ENCODE data around the gene MYCBP. TPM values are rescaled to one million over a fixed set of nuclear protein-coding genes. Genes with fewer than 3 reads are reported as not detected.

The MYCBP gene
- total and polyA plus RNA-seq, 2 of the 8 experiments (the other 6 are each of a cell fraction or from before 2014, with no cell fraction given) = 22.4 to 38.2 TPM

DNA sequence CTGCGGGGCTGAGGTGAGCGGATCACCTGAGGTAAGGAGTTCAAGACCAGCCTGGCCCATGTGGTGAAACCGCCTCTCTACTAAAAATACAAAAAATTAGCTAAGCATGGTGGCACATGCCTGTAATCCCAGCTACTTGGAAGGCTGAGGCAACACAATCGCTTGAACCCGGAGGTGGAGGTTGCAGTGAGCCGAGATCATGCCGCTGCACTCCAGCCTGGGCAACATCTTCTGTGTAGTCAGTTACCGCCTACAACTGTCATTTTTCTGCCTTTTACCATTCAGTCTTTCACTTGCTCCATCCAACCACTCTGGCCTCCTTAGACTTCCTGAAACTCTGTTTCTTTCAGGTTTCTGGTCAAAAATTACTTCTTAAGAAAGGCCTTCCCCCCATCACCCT is 2.2 kb downstream of the MYCBP start:
- Histone ChIP-seq H2BK20ac (ENCODE audit: low read length) (no peak overlapping the region), H2BK15ac (ENCODE audit: low read length) (no peak overlapping the region), H3K79me1 (ENCODE audit: low read depth, low read length) (peaks cover 4% of the 10 kb centered on the region; the same call in 1 of the 2 replicates), H4K8ac (ENCODE audit: extremely low read depth, insufficient read depth, low read length) (no peak overlapping the region), H4K91ac (replicated peaks; ENCODE audit: insufficient read length, low read length) (no peak overlapping the region), H4K5ac (ENCODE audit: insufficient read length, low read depth, low read length) (no peak overlapping the region), H2BK12ac (ENCODE audit: low read depth, low read length) (no peak overlapping the region), H2AFZ (ENCODE audit: low read length) (no peak overlapping the region), H3K56ac (replicated peaks; ENCODE audit: insufficient read length, low read depth, low read length) (no peak overlapping the region), H3K4me2 (ENCODE audit: insufficient read depth in 1 of 2, low read depth in 2 of 2, low read length in 2 of 2) (no peak overlapping the region), H3K9ac (replicated peaks in 1 of 4; ENCODE audit: extremely low read depth in 1 of 4, low read depth in 3 of 4, low read length in 3 of 4) (no peak overlapping the region), H3K4ac (replicated peaks; ENCODE audit: insufficient read length, low read depth, low read length) (no peak overlapping the region), H3K4me1 (replicated peaks in 1 of 4; ENCODE audit: control insufficient read depth in 3 of 4, insufficient read depth in 4 of 4, low read length in 3 of 4) (peaks cover 0 to 3% (median under 1%) of the 10 kb centered on the region in 4 experiments; a peak in 3 of 7 replicates), H4K20me1 (replicated peaks in 1 of 2; ENCODE audit: control insufficient read depth in 1 of 2, insufficient read depth in 2 of 2, low read length in 2 of 2) (no peaks in the 10 kb centered on the region), H3K36me3 (ENCODE audit: control insufficient read depth in 2 of 4, insufficient read depth in 4 of 4, low read length in 3 of 4) (no peaks in the 10 kb centered on the region), H2BK5ac (ENCODE audit: low read depth, low read length) (no peak overlapping the region), H3K23me2 (ENCODE audit: low read depth, low read length) (peaks cover 6% of the 10 kb centered on the region; the same call in 1 of the 2 replicates), H3K4me3 (ENCODE audit: extremely low read depth in 1 of 4, insufficient read depth in 2 of 4, low read depth in 3 of 4, low read length in 4 of 4) (no peak overlapping the region), H3K27ac (ENCODE audit: low read depth, low read length) (no peak overlapping the region), H2AK5ac (ENCODE audit: low read depth, low read length) (no peak overlapping the region), H3K79me2 (ENCODE audit: control insufficient read depth in 1 of 2, insufficient read depth in 2 of 2, low read length in 2 of 2) (peaks cover 0 to 4% of the 10 kb centered on the region in 2 experiments; a peak in 3 of 4 replicates), H3K9me3 (ENCODE audit: insufficient read depth in 2 of 2, low read depth in 1 of 2, low read length in 1 of 2) (no peaks in the 10 kb centered on the region), H3K14ac (ENCODE audit: insufficient read length) (no peak overlapping the region), H3K18ac (ENCODE audit: extremely low read depth, low read length) (no peak overlapping the region), H3K27me3 (replicated peaks in 1 of 4; ENCODE audit: control insufficient read depth in 3 of 4, extremely low read depth in 1 of 4, insufficient read depth in 3 of 4, low read length in 3 of 4) (no peaks in the 10 kb centered on the region), H2BK120ac (replicated peaks; ENCODE audit: low read depth, low read length) (no peak overlapping the region), H3K23ac (ENCODE audit: insufficient read length) (no peak overlapping the region)
- POLR2A ChIA-PET (ENCODE audit: partially characterized antibody) = interaction anchor here (1.1 to 1.4 kb wide), 2 partner anchors 121 to 136 kb away, joined by 3 to 4 read pairs; no protein-coding TSS in a partner anchor
- 95% methylated on average over 8 of the region's 8 CpGs; no CpG with 5 or more reads in 1 of the 2 experiments for WGBS, 2 experiments (ENCODE audit: extremely low coverage in 1 of 2, insufficient coverage in 1 of 2, insufficient read length in 1 of 2, insufficient replicate concordance in 2 of 2, low coverage in 1 of 2, low lambda C conversion rate in 2 of 2, missing lambda C conversion rate in 1 of 2)
- FAIRE-seq = no peak
- TF ChIP-seq SRF (IDR thresholded peaks at IDR 0.05; ENCODE audit: low read depth, low read length) (no peak), BACH1 (IDR thresholded peaks at IDR 0.05; ENCODE audit: low read length) (no peak), TCF12 (IDR thresholded peaks at IDR 0.05; ENCODE audit: low read depth, low read length) (no peak), POLR2AphosphoS5 (IDR thresholded peaks at IDR 0.05; ENCODE audit: low read depth, low read length) (no peak), KDM5A (IDR thresholded peaks at IDR 0.05; ENCODE audit: low read length) (no peak)
- TF ChIP-seq, protein P1, sequence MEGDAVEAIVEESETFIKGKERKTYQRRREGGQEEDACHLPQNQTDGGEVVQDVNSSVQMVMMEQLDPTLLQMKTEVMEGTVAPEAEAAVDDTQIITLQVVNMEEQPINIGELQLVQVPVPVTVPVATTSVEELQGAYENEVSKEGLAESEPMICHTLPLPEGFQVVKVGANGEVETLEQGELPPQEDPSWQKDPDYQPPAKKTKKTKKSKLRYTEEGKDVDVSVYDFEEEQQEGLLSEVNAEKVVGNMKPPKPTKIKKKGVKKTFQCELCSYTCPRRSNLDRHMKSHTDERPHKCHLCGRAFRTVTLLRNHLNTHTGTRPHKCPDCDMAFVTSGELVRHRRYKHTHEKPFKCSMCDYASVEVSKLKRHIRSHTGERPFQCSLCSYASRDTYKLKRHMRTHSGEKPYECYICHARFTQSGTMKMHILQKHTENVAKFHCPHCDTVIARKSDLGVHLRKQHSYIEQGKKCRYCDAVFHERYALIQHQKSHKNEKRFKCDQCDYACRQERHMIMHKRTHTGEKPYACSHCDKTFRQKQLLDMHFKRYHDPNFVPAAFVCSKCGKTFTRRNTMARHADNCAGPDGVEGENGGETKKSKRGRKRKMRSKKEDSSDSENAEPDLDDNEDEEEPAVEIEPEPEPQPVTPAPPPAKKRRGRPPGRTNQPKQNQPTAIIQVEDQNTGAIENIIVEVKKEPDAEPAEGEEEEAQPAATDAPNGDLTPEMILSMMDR (IDR thresholded peaks at IDR 0.05; ENCODE audit: control extremely low read depth in 1 of 3, insufficient read depth in 1 of 3, low read depth in 1 of 3, low read length in 3 of 3) = no peak
- no peak for DNase-seq (ENCODE audit: low read depth in 1 of 2, low spot score in 2 of 2)
- CTCF ChIA-PET (ENCODE audit: partially characterized antibody) = interaction anchor here (0.6 kb wide), 3 partner anchors 861 to 1252 kb away, joined by 3 to 5 read pairs (median 3); no protein-coding TSS in a partner anchor
